Neural cell (in vitro differentiated cells): ENCODE data around the gene NBEA. TPM values are rescaled to one million over a fixed set of nuclear protein-coding genes. Genes with fewer than 3 reads are reported as not detected.

Experiments
- H2AFZ ChIP-seq: fragments of 200-600, 300-800 bp; sonication (generic), shearing (Covaris generic); 2 replicates; pipeline ENCODE4 v1.6.0; 2014; ENCODE audit warnings: low read depth, mild to moderate bottlenecking, antibody characterized with exemption, low read length, moderate library complexity
- H3F3A ChIP-seq: fragments of 200-600 bp; shearing (Covaris generic); 2 replicates; pipeline ENCODE4 v1.6.1; 2016; ENCODE audit warnings: mild to moderate bottlenecking, moderate library complexity, mixed read lengths, antibody characterized with exemption, low read length; ENCODE audit not compliant: insufficient read depth, poor library complexity, severe bottlenecking
- H3K27ac ChIP-seq: fragments of 200-600, 300-800 bp; sonication (generic), shearing (Covaris generic); 2 replicates; pipeline ENCODE4 v1.5.1; 2014; ENCODE audit warnings: mild to moderate bottlenecking, low read length, moderate library complexity
- H3K27me3 ChIP-seq: fragments of 300-800, 200-600 bp; sonication (generic), shearing (Covaris generic); 2 replicates; pipeline ENCODE4 v1.6.0; 2014; ENCODE audit warnings: mild to moderate bottlenecking, low read depth, low read length, moderate library complexity; ENCODE audit not compliant: insufficient read depth
- H3K36me3 ChIP-seq: fragments of 300-800, 200-600 bp; sonication (generic), shearing (Covaris generic); 2 replicates; pipeline ENCODE4 v1.5.1; 2014; ENCODE audit warnings: mild to moderate bottlenecking, antibody characterized with exemption, low read length, moderate library complexity; ENCODE audit not compliant: insufficient read depth
- H3K4me2 ChIP-seq: fragments of 300-800, 200-600 bp; sonication (generic), shearing (Covaris generic); 2 replicates; pipeline ENCODE4 v1.6.0; 2014; ENCODE audit warnings: mild to moderate bottlenecking, low read length
- H3K4me3 ChIP-seq: fragments of 300-800, 200-600 bp; sonication (generic), shearing (Covaris generic); 2 replicates; pipeline ENCODE4 v1.5.1; 2014; ENCODE audit warnings: mild to moderate bottlenecking, low read length, moderate library complexity
- H3K79me2 ChIP-seq: fragments of 200-600 bp; shearing (Covaris generic); replicated peaks from 2 replicates; pipeline ENCODE4 v1.6.0; 2014; ENCODE audit warnings: mild to moderate bottlenecking, low read length, moderate library complexity; ENCODE audit not compliant: insufficient read depth
- H3K9ac ChIP-seq: fragments of 300-800, 200-600 bp; sonication (generic), shearing (Covaris generic); 2 replicates; pipeline ENCODE4 v1.6.1; 2016; ENCODE audit warnings: mild to moderate bottlenecking, low read length, mixed read lengths
- H3K9me2 ChIP-seq: fragments of 200-600 bp; shearing (Covaris generic); 2 replicates; pipeline ENCODE4 v1.6.1; 2016; ENCODE audit warnings: mild to moderate bottlenecking, low read length, mixed read lengths; ENCODE audit not compliant: insufficient read depth
- H3K9me3 ChIP-seq: fragments of 200-600, 300-800 bp; sonication (generic), shearing (Covaris generic); 2 replicates; pipeline ENCODE4 v1.6.1; 2016; ENCODE audit warnings: mild to moderate bottlenecking, mixed run types, low read length, moderate library complexity, mixed read lengths
- H4K20me1 ChIP-seq: fragments of 200-600 bp; shearing (Covaris generic); 2 replicates; pipeline ENCODE4 v1.6.1; 2016; ENCODE audit warnings: mild to moderate bottlenecking, mixed run types; ENCODE audit not compliant: insufficient read depth
- CTCF ChIP-seq: fragments of 450-650 bp; IDR thresholded peaks from 2 replicates; pipeline ENCODE4 v1.5.1; 2014; ENCODE audit warnings: antibody characterized with exemption, mild to moderate bottlenecking, moderate library complexity; ENCODE audit not compliant: poor library complexity, severe bottlenecking
- EP300 ChIP-seq: fragments of 450-650 bp; conservative IDR thresholded peaks from 2 replicates; pipeline ENCODE4 v1.6.1; 2014; ENCODE audit warnings: antibody characterized with exemption, mild to moderate bottlenecking, moderate library complexity; ENCODE audit not compliant: poor library complexity, severe bottlenecking
- EZH2 ChIP-seq: fragments of 200-600, 300-800 bp; shearing (Covaris generic), sonication (generic); IDR thresholded peaks from 2 replicates; pipeline ENCODE4 v1.6.1; 2014; ENCODE audit warnings: antibody characterized with exemption, low read length, borderline replicate concordance, mild to moderate bottlenecking; ENCODE audit not compliant: insufficient read depth, poor library complexity, severe bottlenecking
- MXI1 ChIP-seq: fragments of 450-650 bp; conservative IDR thresholded peaks from 2 replicates; pipeline ENCODE4 v1.6.1; 2014; ENCODE audit warnings: antibody characterized with exemption, mild to moderate bottlenecking; ENCODE audit not compliant: poor library complexity, severe bottlenecking
- POLR2AphosphoS5 ChIP-seq: IDR thresholded peaks from 2 replicates; pipeline ENCODE4 v1.6.1; 2012
- RAD21 ChIP-seq: fragments of 450-650 bp; conservative IDR thresholded peaks from 2 replicates; pipeline ENCODE4 v1.6.1; 2014; ENCODE audit warnings: antibody characterized with exemption, mild to moderate bottlenecking, moderate library complexity
- REST ChIP-seq: IDR thresholded peaks from 2 replicates; pipeline ENCODE4 v1.6.1; 2012; ENCODE audit warnings: borderline replicate concordance
- SMC3 ChIP-seq: fragments of 450-650 bp; conservative IDR thresholded peaks from 2 replicates; pipeline ENCODE4 v1.6.1; 2014; ENCODE audit warnings: antibody characterized with exemption, mild to moderate bottlenecking, moderate library complexity; ENCODE audit not compliant: poor library complexity
- TAF1 ChIP-seq: IDR thresholded peaks from 2 replicates; pipeline ENCODE4 v1.6.1; 2012; ENCODE audit warnings: low read depth
- polyA plus RNA-seq: library from polyadenylated mRNA; depleted of rRNA; stranded (reverse); fragments of >200 nt; gene quantifications from 2 replicates; pipeline ENCODE4 v1.2.3, GENCODE V29; 2014

Gene NBEA
- polyA plus RNA-seq, 1 donor from 2014 or later = 55.8 TPM

GRCh38 chr13:35534343-35534742, 592.3 kb downstream of the NBEA start:
- no peaks in the 10 kb centered on the region for H3K27me3 ChIP-seq
- H2AFZ ChIP-seq = no peak overlapping the region

GRCh38 chr13:35548790-35549189, 606.7 kb downstream of the NBEA start:
- H3K27me3 ChIP-seq = no peaks in the 10 kb centered on the region
- H4K20me1 ChIP-seq = no peaks in the 10 kb centered on the region
- H3K36me3 ChIP-seq = no peaks in the 10 kb centered on the region
- H3K4me2 ChIP-seq = no peak overlapping the region
- H3K4me3 ChIP-seq = no peak overlapping the region
- no peak overlapping the region for H3K27ac ChIP-seq
- no peak for TF ChIP-seq MXI1
- TF ChIP-seq POLR2AphosphoS5 = no peak
- no peaks in the 10 kb centered on the region for H3K9me2 ChIP-seq
- H3K9me3 ChIP-seq = no peaks in the 10 kb centered on the region
- H2AFZ ChIP-seq = no peak overlapping the region
- H3K79me2 ChIP-seq = no peaks in the 10 kb centered on the region
- no peak overlapping the region for H3K9ac ChIP-seq
- H3F3A ChIP-seq = no peaks in the 10 kb centered on the region

More at GRCh38 chr13:35534343-35534742, 592.3 kb downstream of the NBEA start:
- Histone ChIP-seq H3K27ac (no peak overlapping the region), H3K4me2 (no peak overlapping the region), H3K79me2 (no peaks in the 10 kb centered on the region), H3K36me3 (no peaks in the 10 kb centered on the region), H3K4me3 (no peak overlapping the region), H3K9me2 (no peaks in the 10 kb centered on the region), H3K9me3 (no peaks in the 10 kb centered on the region), H3K9ac (no peak overlapping the region), H3F3A (peaks cover 4% of the 10 kb centered on the region), H4K20me1 (no peaks in the 10 kb centered on the region)
- TF ChIP-seq POLR2AphosphoS5 (no peak), CTCF (no peak), RAD21 (no peak), SMC3 (no peak), EP300 (no peak), EZH2 (no peak), TAF1 (no peak), MXI1 (no peak)

GRCh38 chr13:35549481-35549880, 607.4 kb downstream of the NBEA start:
- Histone ChIP-seq H3K27me3 (no peaks in the 10 kb centered on the region), H3K4me3 (no peak overlapping the region), H4K20me1 (no peaks in the 10 kb centered on the region), H3K4me2 (no peak overlapping the region), H3K9ac (no peak overlapping the region), H3K27ac (no peak overlapping the region), H3F3A (no peaks in the 10 kb centered on the region), H3K9me2 (no peaks in the 10 kb centered on the region), H3K79me2 (no peaks in the 10 kb centered on the region), H2AFZ (no peak overlapping the region), H3K36me3 (no peaks in the 10 kb centered on the region), H3K9me3 (no peaks in the 10 kb centered on the region)
- TF ChIP-seq SMC3 (no peak), MXI1 (no peak), EZH2 (no peak), REST (no peak), RAD21 (no peak), POLR2AphosphoS5 (no peak), EP300 (no peak), TAF1 (no peak), CTCF (no peak)
